HEK293 (cell line): ENCODE results near the gene PHF12.

Experiments used
- CTCF ChIA-PET: fragments of 350-600 bp; formaldehyde crosslinking; extraction: SDS; loops from one replicate; lab custom pipeline; 2021; ENCODE audit warnings: antibody characterized with exemption; lab: Yijun Ruan, JAX
- POLR2A ChIA-PET: fragments of 300-600 bp; formaldehyde crosslinking; extraction: SDS; loops from one replicate; lab custom pipeline; 2020; ENCODE audit warnings: antibody characterized with exemption, inconsistent platforms; lab: Yijun Ruan, JAX
- H3K27ac ChIP-seq: fragments of 200-500 bp; sonication (Bioruptor generic); 2 replicates; pipeline ENCODE4 v1.5.1; 2014; ENCODE audit warnings: low read depth, low read length, control low read depth, inconsistent platforms; ENCODE audit errors: extremely low read depth
- H3K36me3 ChIP-seq, 2 experiments: fragments of 200-500 bp in 1 of 2; sonication (Bioruptor generic) in 1 of 2; 1 replicate in 1 of 2; 2 replicates in 1 of 2; pipeline ENCODE4 v1.5.1; 2014 to 2017; ENCODE audit warnings: inconsistent platforms in 2 of 2, low read length in 2 of 2; ENCODE audit not compliant: control insufficient read depth in 2 of 2, insufficient read depth in 1 of 2
- H3K4me1 ChIP-seq: fragments of 200-500 bp; sonication (Bioruptor generic); 2 replicates; pipeline ENCODE4 v1.5.1; 2014; ENCODE audit warnings: mild to moderate bottlenecking, low read length, inconsistent platforms; ENCODE audit not compliant: control insufficient read depth, insufficient read depth
- H3K4me3 ChIP-seq: 2 replicates; pipeline ENCODE4 v1.5.1; 2011; ENCODE audit warnings: low read depth, mild to moderate bottlenecking, control low read depth, low read length, moderate library complexity
- H3K9me3 ChIP-seq: fragments of 200-500 bp; sonication (Bioruptor generic); 2 replicates; pipeline ENCODE4 v1.5.1; 2014; ENCODE audit warnings: low read depth, low read length, inconsistent platforms; ENCODE audit not compliant: control insufficient read depth, insufficient read depth
- EGR2 ChIP-seq: fragments of 450-650 bp; formaldehyde crosslinking; IDR thresholded peaks from 2 replicates; pipeline ENCODE4 v1.5.1; 2016; ENCODE audit warnings: low read depth, missing biosample characterization, missing genetic modification characterization
- IKZF3 ChIP-seq: fragments of 450-650 bp; IDR thresholded peaks from 2 replicates; pipeline ENCODE4 v1.5.0; 2018; ENCODE audit warnings: missing biosample characterization, mild to moderate bottlenecking, missing genetic modification characterization, moderate library complexity
- KLF8 ChIP-seq: fragments of 450-650 bp; formaldehyde crosslinking; IDR thresholded peaks from 2 replicates; pipeline ENCODE4 v1.5.1; 2016; ENCODE audit warnings: missing biosample characterization, missing genetic modification characterization
- MZF1 ChIP-seq: fragments of 450-650 bp; formaldehyde crosslinking; IDR thresholded peaks from 2 replicates; pipeline ENCODE4 v1.5.1; 2017; ENCODE audit warnings: missing biosample characterization, missing genetic modification characterization, borderline replicate concordance
- SP3 ChIP-seq: fragments of 450-650 bp; formaldehyde crosslinking; IDR thresholded peaks from 2 replicates; pipeline ENCODE4 v1.5.1; 2016; ENCODE audit warnings: missing biosample characterization, missing genetic modification characterization
- YY2 ChIP-seq: fragments of 450-650 bp; formaldehyde crosslinking; IDR thresholded peaks from 2 replicates; pipeline ENCODE4 v1.5.1; 2016; ENCODE audit warnings: missing biosample characterization, missing genetic modification characterization
- ZFHX2 ChIP-seq: fragments of 450-650 bp; formaldehyde crosslinking; conservative IDR thresholded peaks from 2 replicates; pipeline ENCODE4 v1.5.1; 2016; ENCODE audit warnings: missing biosample characterization, missing genetic modification characterization
- ZNF132 ChIP-seq: fragments of 450-650 bp; formaldehyde crosslinking; IDR thresholded peaks from 2 replicates; pipeline ENCODE4 v1.5.1; 2017; ENCODE audit warnings: missing biosample characterization, missing genetic modification characterization, borderline replicate concordance
- ZNF146 ChIP-seq: fragments of 450-650 bp; formaldehyde crosslinking; IDR thresholded peaks from 2 replicates; pipeline ENCODE4 v1.5.1; 2016; ENCODE audit warnings: missing biosample characterization, missing genetic modification characterization
- ZNF221 ChIP-seq: fragments of 450-650 bp; formaldehyde crosslinking; IDR thresholded peaks from 2 replicates; pipeline ENCODE4 v1.5.1; 2017; ENCODE audit warnings: missing biosample characterization, missing genetic modification characterization, borderline replicate concordance
- ZNF23 ChIP-seq: fragments of 450-650 bp; formaldehyde crosslinking; IDR thresholded peaks from 2 replicates; pipeline ENCODE4 v1.5.1; 2016; ENCODE audit warnings: missing biosample characterization, missing genetic modification characterization, borderline replicate concordance
- ZNF266 ChIP-seq: fragments of 450-650 bp; formaldehyde crosslinking; IDR thresholded peaks from 2 replicates; pipeline ENCODE4 v1.5.1; 2016; ENCODE audit warnings: missing biosample characterization, missing genetic modification characterization, low read depth
- ZNF37A ChIP-seq: fragments of 450-650 bp; IDR thresholded peaks from 2 replicates; pipeline ENCODE4 v1.5.1; 2018; ENCODE audit warnings: missing biosample characterization, missing genetic modification characterization
- ZNF391 ChIP-seq: fragments of 450-650 bp; formaldehyde crosslinking; IDR thresholded peaks from 2 replicates; pipeline ENCODE4 v1.5.1; 2016; ENCODE audit warnings: low read depth, missing biosample characterization, missing genetic modification characterization, borderline replicate concordance
- ZNF423 ChIP-seq: fragments of 450-650 bp; formaldehyde crosslinking; IDR thresholded peaks from 2 replicates; pipeline ENCODE4 v1.5.1; 2016; ENCODE audit warnings: missing biosample characterization, missing genetic modification characterization
- ZNF433 ChIP-seq: fragments of 450-650 bp; formaldehyde crosslinking; IDR thresholded peaks from 2 replicates; pipeline ENCODE4 v1.5.1; 2016; ENCODE audit warnings: missing biosample characterization, missing genetic modification characterization, low read depth
- ZNF514 ChIP-seq: fragments of 450-650 bp; formaldehyde crosslinking; IDR thresholded peaks from 2 replicates; pipeline ENCODE4 v1.5.1; 2016; ENCODE audit warnings: missing biosample characterization, missing genetic modification characterization
- ZNF549 ChIP-seq: fragments of 450-650 bp; IDR thresholded peaks from 2 replicates; pipeline ENCODE4 v1.5.1; 2018; ENCODE audit warnings: missing biosample characterization, missing genetic modification characterization, mild to moderate bottlenecking, inconsistent platforms, moderate library complexity
- ZNF555 ChIP-seq: fragments of 450-650 bp; formaldehyde crosslinking; conservative IDR thresholded peaks from 2 replicates; pipeline ENCODE4 v1.5.1; 2017; ENCODE audit warnings: missing biosample characterization, mild to moderate bottlenecking, missing genetic modification characterization, inconsistent platforms
- ZNF580 ChIP-seq: fragments of 450-650 bp; formaldehyde crosslinking; IDR thresholded peaks from 2 replicates; pipeline ENCODE4 v1.5.1; 2016; ENCODE audit warnings: missing biosample characterization, missing genetic modification characterization
- ZNF600 ChIP-seq: fragments of 450-650 bp; formaldehyde crosslinking; IDR thresholded peaks from 2 replicates; pipeline ENCODE4 v1.5.1; 2016; ENCODE audit warnings: missing biosample characterization, missing genetic modification characterization
- ZNF610 ChIP-seq: fragments of 450-650 bp; formaldehyde crosslinking; IDR thresholded peaks from 2 replicates; pipeline ENCODE4 v1.5.1; 2016; ENCODE audit warnings: missing biosample characterization, missing genetic modification characterization, borderline replicate concordance
- ZNF623 ChIP-seq: fragments of 450-650 bp; formaldehyde crosslinking; IDR thresholded peaks from 2 replicates; pipeline ENCODE4 v1.5.1; 2016; ENCODE audit warnings: missing biosample characterization, missing genetic modification characterization
- ZNF654 ChIP-seq: fragments of 450-650 bp; formaldehyde crosslinking; IDR thresholded peaks from 2 replicates; pipeline ENCODE4 v1.5.1; 2016; ENCODE audit warnings: low read depth, missing biosample characterization, missing genetic modification characterization
- ZNF658 ChIP-seq: fragments of 450-650 bp; formaldehyde crosslinking; IDR thresholded peaks from 2 replicates; pipeline ENCODE4; 2016; ENCODE audit warnings: missing biosample characterization, missing genetic modification characterization
- ZNF664 ChIP-seq: fragments of 450-650 bp; formaldehyde crosslinking; IDR thresholded peaks from 2 replicates; pipeline ENCODE4 v1.5.1; 2016; ENCODE audit warnings: missing biosample characterization, missing genetic modification characterization
- ZNF837 ChIP-seq: fragments of 450-650 bp; formaldehyde crosslinking; IDR thresholded peaks from 2 replicates; pipeline ENCODE4 v1.5.1; 2016; ENCODE audit warnings: missing biosample characterization, missing genetic modification characterization
- ZXDB ChIP-seq: fragments of 450-650 bp; formaldehyde crosslinking; IDR thresholded peaks from 2 replicates; pipeline ENCODE4 v1.5.1; 2016; ENCODE audit warnings: missing biosample characterization, missing genetic modification characterization
- TF ChIP-seq, protein P1 (sequence below): fragments of 450-650 bp; formaldehyde crosslinking; IDR thresholded peaks from 2 replicates; pipeline ENCODE4 v1.5.1; 2016; ENCODE audit warnings: missing biosample characterization, missing genetic modification characterization
- TF ChIP-seq, protein P2 (sequence below): fragments of 450-650 bp; formaldehyde crosslinking; IDR thresholded peaks from 2 replicates; pipeline ENCODE4 v1.5.1; 2017; ENCODE audit warnings: missing biosample characterization, missing genetic modification characterization
- TF ChIP-seq, protein P3 (sequence below): fragments of 450-650 bp; formaldehyde crosslinking; IDR thresholded peaks from 2 replicates; pipeline ENCODE4 v1.5.1; 2016; ENCODE audit warnings: missing biosample characterization, missing genetic modification characterization

PHF12 gene

DNA sequence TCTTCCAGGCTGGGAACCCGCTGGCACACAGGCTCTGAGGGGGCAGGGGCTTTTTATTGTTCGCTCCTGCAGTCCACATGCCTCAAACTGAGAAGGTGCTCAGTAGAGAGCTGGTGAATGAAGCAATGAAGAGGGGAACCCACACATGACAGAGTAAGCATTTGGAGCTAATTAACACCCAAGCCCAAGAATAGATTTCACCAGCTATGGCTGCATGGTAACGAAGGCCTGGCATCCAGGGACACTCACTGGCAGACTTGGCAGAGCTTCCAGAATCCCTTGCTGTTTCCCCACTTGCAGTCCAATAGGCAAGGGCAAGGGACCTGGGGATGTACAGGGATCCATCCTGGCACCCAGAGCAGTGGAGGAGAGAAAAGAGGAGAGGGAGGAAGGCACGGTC, 66.0 kb downstream of the PHF12 start (continued):
- TF ChIP-seq ZNF221 (tag by site-specific recombination) (no peak), ZNF433 (no peak), ZNF580 (tag by site-specific recombination) (no peak), ZNF623 (tag by site-specific recombination) (no peak)

- Histone ChIP-seq H3K36me3 (peaks cover 8 to 87% of the 10 kb centered on the region in 2 experiments; a peak in 2 of 3 replicates), H3K4me3 (no peak overlapping the region), H3K9me3 (no peaks in the 10 kb centered on the region), H3K4me1 (no peaks in the 10 kb centered on the region), H3K27ac (no peak overlapping the region)
- ChIA-PET POLR2A (interaction anchor here (0.5 kb wide), 1 partner anchor 72 kb away, joined by 3 read pairs; no protein-coding TSS in a partner anchor), CTCF (interaction anchor here (0.7 kb wide), 2 partner anchors 27 to 258 kb away, joined by 4 read pairs; no protein-coding TSS in a partner anchor)
- TF ChIP-seq ZNF37A (tag by site-specific recombination) (no peak), ZNF610 (no peak), ZNF23 (tag by site-specific recombination) (no peak), ZNF514 (tag by site-specific recombination) (no peak), YY2 (tag by site-specific recombination) (no peak), ZNF664 (tag by site-specific recombination) (no peak), EGR2 (peak; percentile 80), ZXDB (no peak), ZNF146 (no peak), IKZF3 (no peak), ZNF600 (tag by site-specific recombination) (0 out of 2 replicates have a peak, but pooled peaks have one; percentile 2), KLF8 (tag by site-specific recombination) (no peak), ZNF132 (tag by site-specific recombination) (no peak), ZNF658 (tag by site-specific recombination) (no peak), ZNF549 (tag by site-specific recombination) (no peak), ZFHX2 (peak; percentile 58), ZNF837 (tag by site-specific recombination) (no peak), ZNF654 (no peak), ZNF391 (tag by site-specific recombination) (no peak), ZNF423 (tag by site-specific recombination) (peak; percentile 34; the same call in 1 of the 2 replicates), MZF1 (tag by site-specific recombination) (no peak), ZNF555 (tag by site-specific recombination) (no peak), ZNF266 (tag by site-specific recombination) (no peak), SP3 (tag by site-specific recombination) (no peak)
- TF ChIP-seq, protein P1, sequence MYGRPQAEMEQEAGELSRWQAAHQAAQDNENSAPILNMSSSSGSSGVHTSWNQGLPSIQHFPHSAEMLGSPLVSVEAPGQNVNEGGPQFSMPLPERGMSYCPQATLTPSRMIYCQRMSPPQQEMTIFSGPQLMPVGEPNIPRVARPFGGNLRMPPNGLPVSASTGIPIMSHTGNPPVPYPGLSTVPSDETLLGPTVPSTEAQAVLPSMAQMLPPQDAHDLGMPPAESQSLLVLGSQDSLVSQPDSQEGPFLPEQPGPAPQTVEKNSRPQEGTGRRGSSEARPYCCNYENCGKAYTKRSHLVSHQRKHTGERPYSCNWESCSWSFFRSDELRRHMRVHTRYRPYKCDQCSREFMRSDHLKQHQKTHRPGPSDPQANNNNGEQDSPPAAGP (tag by site-specific recombination): no peak
- TF ChIP-seq, protein P2, sequence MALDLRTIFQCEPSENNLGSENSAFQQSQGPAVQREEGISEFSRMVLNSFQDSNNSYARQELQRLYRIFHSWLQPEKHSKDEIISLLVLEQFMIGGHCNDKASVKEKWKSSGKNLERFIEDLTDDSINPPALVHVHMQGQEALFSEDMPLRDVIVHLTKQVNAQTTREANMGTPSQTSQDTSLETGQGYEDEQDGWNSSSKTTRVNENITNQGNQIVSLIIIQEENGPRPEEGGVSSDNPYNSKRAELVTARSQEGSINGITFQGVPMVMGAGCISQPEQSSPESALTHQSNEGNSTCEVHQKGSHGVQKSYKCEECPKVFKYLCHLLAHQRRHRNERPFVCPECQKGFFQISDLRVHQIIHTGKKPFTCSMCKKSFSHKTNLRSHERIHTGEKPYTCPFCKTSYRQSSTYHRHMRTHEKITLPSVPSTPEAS (tag by site-specific recombination): no peak
- TF ChIP-seq, protein P3, sequence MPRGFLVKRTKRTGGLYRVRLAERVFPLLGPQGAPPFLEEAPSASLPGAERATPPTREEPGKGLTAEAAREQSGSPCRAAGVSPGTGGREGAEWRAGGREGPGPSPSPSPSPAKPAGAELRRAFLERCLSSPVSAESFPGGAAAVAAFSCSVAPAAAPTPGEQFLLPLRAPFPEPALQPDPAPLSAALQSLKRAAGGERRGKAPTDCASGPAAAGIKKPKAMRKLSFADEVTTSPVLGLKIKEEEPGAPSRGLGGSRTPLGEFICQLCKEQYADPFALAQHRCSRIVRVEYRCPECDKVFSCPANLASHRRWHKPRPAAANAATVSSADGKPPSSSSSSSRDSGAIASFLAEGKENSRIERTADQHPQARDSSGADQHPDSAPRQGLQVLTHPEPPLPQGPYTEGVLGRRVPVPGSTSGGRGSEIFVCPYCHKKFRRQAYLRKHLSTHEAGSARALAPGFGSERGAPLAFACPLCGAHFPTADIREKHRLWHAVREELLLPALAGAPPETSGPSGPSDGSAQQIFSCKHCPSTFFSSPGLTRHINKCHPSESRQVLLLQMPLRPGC: no peak
Measured at GRCh38 chr17:28883967-28884702, 67.2 kb downstream of the PHF12 start.
